ENCODE measurements around the gene TPSD1. TPM values are rescaled to one million over a fixed set of nuclear protein-coding genes. Genes with fewer than 3 reads are reported as not detected.
A peak's percentile ranks its signal among the peaks of the same experiment; 100 is the strongest.
"Not testable (repeated sequence)": the region's sequence is repeated elsewhere in the genome, so short reads cannot be mapped to it uniquely, and the experiment has no call there.

The TPSD1 gene
- polyA plus RNA-seq, 12 donors, result 0.23 to 0.70 (median 0.51) TPM; not detected in 4

DNA sequence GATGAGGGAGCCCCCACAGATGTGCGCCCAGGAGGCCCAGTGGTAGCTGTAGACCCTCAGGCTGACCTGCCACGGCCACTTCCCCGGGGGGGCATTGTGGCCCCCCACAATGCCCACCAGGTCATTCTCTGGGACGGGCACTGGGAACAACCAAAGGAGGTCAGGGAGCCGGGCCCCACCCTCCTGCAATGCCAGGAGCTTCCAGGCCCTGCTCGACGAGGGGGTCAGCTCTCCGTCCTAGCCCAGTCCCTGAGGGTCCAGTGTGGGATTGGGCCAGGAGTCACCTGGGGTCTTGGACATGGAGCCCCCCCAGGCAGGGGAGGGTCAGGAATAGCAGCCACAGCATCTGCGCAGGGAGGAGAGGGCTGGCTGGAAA, 7.0 kb downstream of the TPSD1 start:
- DNase-seq, result no peak

DNA sequence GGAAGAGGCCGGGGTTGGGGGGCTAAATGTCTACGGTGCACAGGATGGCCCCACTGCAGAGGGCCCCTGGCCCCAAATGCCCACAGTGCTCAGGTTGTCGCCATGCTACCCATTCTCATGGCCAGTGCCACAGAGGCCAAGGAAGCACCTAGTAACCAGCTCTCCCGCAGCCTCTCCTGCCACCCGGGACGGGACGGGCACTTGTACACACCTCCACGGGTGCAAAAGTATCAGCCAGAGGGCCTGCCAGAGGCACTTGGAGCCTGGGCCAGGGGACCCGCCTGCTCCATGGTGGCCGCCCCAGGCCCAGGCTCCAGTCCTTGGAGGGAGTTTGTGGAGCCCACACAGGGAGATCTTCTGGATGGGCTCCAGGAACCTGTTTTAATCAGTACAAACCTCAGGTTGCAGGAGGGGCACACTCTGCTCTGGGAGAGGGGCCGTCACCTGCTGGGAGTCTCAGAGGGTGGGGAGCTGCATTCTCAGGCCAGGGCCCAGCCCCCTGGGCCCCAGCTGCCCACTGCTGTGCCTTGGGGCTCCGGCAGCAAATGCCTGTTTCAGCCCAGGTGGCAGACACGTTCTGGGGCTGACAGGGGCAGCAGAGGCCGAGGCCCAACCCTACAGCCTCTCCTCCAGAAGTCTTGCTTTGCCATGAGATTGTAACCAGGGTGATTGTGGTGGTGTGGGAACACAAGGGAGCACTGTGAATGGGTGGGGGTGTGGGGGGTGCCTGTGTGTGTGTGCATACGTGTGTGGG, 7.9 kb downstream of the TPSD1 start:
- no peak for DNase-seq

DNA sequence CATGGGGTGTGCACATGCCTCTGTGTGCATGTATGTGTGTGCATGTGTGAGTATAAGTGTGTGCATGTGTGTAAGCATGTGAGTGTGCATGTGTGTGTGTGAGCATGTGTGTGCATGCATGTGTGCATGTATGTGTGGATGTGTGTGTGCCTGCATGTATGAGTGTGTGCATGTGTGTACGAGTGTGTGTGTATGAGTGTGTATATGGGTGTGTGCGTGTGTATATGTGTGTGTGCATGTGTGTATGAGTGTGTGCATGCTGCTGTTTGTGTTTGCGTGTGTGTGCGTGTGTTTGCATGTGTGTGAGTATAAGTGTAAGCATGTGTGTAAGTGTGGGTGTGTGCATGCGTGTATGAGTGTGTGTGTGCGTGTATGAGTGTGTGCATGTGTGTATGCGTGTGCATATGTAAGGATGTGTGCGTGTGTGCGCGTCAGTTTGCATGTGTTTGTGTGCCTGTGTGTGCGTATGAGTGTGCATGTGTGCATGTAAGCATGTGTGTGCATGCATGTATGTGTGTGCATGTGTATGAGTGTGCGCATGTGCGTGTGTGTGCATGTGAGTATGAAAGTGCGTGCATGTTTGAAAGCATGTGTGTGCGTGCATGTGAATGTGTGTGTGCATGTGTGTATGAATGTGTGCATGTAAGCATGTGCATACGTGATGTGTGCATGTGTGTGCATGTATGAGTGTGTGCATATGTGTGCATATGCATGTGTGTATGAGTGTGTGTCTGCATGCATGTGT, 8.6 kb downstream of the TPSD1 start:
- no peak for DNase-seq

DNA sequence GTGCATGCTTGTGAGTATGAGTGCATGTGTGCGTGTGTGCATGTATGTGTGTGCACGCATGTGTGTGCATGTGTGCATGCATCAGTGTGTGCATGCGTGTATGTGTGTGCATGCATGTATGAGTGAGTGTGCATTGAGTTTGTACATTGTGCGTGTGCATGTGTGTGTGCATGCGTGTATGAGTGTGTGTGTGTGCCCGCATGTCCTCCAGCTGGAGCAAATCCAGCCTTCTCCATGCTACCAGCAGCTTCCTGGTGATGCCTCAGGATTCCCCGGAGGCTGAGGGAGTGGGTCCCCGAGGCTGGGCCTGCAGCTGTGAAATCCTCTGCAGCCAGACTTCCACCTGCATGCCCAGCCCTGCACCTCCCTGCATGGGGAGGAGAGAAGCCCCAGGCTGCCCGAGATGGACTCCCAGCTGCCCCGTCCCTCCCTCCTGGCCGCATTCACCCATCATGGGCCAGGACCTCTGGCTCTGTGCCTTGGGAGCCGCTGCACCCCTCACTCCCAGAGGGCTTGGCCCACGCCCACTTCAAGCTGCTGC, 9.3 kb downstream of the TPSD1 start:
- no peak for DNase-seq

DNA sequence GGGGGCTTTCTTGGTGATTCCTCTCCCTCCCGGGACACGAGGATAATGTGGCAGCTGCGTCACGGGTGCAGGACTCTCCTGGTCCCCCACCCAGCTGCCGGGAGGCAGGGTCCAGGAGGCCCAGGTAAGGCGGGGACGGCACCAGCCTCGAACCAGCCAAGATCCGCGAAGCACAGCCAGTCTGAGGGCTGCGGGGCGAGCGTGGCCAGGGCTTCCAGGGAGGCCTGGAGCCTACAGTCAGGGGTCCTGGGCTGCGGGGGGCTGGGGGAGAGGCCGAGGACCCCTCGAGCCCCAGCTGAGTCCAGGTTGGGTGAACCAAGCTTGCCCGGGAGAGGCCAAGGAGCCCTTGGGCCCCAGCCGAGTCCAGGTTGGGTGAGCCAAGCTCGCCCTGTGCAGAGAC, 10.0 kb downstream of the TPSD1 start:
- no peak for DNase-seq

DNA sequence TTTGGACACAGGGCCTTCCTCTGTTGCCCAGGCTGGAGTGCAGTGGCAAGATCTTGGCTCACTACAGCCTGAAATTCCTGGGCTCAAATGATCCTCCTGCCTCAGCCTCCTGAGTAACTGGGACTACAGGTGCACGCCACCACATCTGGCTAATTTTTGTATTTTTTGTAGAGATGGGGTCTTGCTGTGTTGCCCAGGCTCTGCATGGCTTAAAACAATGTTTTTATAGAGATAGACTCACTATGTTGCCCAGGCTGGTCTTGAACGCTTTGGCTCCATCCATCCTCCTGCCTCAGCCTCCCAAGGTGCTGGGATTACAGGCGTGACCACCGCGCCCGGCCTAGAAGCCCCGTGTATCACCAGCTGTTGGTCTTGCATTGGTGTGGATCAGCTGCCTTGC, 13.5 kb downstream of the TPSD1 start:
- not testable (repeated sequence) for DNase-seq

DNA sequence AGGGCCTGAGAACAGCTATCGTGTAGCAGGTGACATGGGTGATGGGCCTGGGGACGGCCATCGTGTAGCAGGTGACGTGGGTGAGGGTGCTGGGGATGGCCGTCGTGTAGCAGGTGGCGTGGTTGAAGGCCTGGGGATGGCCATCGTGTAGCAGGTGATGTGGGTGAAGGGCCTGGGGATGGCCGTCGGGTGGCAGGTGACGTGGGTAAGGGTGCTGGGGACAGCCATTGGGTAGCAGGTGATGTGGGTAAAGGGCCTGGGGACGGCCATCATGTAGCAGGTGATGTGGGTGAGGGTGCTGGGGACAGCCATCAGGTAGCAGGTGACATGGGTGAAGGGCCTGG, 15.5 kb downstream of the TPSD1 start:
- DNase-seq, result no peak

DNA sequence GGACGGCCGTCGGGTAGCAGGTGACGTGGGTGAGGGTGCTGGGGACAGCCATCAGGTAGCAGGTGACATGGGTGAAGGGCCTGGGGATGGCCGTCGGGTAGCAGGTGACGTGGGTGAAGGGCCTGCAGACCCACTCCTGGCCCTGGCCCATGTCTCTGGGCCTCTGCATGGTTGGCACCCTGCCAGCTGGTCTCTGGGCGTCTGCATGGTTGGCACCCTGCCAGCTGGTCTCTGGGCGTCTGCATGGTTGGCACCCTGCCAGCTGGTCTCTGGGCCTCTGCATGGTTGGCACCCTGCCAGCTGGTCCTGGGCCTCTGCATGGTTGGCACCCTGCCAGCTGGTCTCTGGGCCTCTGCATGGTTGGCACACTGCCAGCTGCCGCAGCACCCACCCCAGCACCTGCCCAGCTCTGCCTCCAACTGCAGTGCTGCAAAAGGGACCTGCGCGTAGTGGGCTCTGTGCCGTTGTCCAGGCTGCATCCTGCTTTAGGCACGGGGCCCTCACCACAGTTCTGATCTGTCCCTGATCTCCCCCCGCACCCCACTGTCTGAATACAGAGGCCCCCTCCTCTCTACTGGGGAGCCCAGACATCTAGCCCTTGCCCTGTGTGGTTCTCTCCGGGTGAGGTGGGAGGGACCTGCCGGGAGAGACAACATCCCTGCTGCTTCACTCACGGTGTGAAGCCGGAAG, 16.0 kb downstream of the TPSD1 start:
- DNase-seq, result peak; percentile 24

DNA sequence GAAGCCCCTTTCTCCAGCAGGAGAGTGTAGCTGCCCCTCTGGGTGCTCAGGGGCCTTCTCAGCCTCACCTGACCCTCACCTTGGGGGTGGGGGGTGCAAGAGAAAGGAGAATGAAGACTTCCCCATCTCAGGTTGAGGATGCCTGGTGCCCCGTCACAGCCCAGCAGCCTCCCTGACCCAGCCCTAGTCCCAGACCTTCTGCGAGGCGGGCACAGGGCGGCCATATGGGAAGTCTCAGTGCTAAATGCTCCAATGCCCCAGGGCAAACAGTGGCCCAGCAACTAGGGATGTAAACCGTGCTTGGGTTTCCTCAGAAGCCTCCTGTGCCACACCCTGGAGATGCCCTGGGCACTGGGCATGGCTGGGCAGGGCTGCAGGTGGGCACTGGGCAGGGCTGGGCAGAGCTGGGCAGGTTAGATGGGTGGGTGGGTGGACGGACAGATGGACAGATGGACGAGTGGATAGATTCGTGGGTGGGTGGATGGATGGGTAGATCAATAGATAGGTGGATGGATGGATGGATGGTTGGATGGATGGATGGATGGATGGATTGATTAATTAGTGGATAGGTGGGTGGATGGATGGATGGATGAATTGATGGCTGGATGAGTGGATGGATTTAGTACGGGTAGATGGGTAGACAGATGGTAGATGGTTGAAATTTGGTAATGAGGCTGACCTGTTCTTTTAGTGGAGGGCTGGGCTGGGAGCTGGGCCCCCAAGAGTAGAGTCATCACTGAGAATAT, 16.8 kb downstream of the TPSD1 start:
- no peak for DNase-seq

DNA sequence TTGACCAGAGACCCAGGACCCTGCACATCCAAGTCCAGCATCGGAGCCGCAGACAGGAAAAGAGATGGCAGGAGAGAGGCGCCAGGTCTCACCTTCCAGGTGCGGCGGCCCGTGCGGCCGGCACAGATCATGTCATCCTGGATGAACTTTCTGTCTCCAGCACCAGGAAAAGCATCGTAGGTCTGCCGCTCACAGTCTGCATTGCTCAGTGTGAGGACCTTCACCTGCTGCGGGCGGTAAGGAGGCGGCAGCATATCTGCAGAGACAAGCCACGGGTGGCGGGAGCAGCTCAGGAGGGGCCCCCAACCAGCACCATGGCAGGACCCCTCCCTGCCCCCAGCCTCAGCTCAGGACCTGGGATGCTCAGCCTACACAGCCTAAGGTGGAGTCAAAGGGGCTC, 17.9 kb downstream of the TPSD1 start:
- DNase-seq, result no peak

DNA sequence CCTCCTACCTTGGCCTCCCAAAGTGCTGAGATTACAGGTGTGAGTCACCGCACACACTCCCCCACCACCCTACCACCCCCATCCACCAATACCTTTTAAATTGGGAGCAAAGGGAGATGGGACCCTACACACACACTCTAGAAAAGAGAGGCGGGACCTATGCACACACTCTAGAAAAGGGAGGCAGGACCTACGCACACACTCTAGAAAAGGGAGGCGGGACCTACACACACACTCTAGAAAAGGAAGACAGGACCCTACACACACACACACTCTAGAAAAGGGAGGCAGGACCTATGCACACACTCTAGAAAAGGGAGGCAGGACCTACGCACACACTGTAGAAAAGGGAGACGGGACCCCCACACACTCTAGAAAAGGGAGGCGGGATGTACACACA, 18.9 kb downstream of the TPSD1 start:
- no peak for DNase-seq

DNA sequence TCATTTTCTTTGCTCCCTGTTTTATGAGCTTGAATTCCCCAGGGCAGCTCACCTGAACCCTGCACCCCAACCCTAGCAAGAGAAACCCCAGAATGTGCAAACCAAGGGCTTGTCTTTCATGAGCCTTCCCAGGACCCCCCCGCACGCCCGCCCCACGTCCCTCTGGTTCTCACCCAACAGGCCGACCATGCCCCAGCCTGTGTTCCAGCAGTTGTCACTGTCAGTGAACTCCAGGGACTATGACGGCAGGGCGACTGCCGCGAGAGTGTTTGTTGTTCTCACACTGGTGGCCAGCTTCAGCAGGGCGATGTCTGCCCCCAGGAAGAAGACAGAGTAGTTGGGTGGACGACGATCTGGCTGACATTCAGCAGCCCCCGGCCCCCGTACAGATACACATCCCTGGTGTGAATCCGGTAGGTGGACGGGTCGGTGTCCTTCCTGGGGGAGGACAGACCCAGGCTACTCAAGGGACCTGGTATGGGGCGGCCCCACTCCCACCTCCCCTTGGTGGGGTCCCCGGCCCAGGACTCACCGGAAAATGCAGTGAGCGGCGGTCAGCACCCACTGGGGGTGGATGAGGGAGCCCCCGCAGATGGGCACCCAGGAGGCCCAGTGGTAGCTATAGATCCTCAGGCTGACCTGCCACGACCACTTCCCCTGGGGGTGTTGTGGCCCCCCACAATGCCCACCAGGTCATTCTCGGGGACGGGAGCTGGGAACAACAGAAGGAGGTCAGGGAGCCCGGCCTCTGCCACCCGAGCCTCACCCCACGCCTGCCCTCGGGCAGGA, 20.1 kb downstream of the TPSD1 start:
- no peak for DNase-seq

DNA sequence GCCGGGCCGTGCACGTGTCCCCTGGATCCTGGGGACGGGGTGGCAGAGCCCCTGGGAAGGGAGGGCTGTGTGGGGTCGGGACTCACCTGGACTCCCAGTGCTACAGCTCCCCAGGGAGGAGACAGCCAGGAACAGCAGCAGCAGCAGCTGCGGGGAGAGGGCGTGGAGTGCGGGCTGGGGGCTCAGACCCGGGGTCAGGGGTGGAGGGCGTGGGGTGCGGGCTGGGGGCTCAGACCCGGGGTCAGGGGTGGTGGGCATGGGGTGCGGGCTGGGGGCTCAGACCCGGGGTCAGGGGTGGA, 20.7 kb downstream of the TPSD1 start:
- DNase-seq, result no peak

DNA sequence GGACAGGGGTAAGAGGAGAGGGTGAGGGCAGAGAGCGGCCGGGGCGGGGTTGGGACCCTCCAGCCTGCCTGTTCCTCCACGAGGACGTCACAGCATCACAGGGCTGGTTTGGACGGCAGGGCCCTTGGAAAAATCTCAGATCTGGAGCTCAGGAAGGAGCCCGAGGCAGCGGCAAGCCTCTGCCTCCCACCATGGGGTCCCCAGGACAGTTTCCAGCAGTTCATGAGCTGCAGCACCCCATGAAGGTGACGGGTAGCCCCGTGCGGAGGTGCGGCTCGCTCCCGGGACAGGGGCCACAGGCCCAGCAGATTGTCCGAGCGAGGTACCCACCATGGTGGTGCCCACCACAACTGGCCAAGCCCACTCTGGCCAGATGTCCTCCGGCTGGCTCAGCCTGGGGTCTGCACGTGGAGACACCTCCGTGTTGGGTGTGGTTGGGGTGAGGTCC, 21.3 kb downstream of the TPSD1 start:
- no peak for DNase-seq

DNA sequence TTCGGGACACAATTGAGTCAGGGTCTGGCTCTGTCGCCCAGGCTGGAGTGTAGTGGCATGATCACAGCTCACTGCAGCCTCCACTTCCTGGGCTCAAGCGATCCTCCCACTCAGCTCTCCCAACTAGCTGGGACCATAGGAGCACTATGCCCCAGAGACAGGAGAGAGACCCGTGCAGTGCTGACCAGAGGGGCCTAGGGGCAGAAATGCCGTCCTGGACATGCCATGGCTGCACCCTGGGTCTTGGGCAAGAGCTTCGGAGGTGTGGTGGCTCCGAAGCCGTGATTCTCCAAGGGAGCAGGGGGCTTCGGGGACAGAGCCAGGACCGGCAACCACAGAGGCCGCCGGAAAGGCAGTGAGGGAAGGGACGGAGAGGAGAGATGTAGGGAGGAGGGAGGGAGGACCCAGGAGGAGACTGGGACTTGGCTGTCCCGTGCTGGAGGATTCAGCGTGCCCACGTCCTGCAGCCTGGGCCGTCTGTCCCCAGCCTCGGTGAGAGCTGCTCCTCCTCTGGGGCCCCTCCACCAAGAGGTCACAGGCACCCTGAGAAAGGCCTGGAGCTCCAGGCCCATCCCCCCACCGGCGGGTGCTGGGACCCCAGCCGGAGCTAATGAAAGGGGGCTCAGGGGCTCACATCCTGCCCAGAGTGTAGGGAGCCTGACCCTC, 21.9 kb downstream of the TPSD1 start:
- no peak for DNase-seq

DNA sequence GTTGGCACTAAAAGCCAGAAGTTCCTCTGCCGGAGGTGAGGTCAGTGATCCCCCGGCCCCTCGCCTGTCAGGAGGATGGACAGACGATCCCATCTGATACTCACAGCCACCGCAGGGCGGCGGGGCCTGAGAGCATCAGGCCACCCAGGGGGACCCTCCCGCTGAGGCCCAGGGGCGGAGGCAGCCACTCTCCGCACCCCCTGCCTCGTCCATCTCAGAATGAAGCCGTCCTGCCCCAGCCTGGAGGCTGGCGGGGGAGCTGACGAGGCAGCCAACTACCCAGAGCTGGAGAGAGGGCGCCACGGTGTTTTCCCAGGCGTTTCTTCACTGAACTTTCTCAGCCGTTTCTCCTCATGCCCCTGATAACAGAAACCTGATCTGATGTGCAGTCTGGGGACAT, 22.6 kb downstream of the TPSD1 start:
- no peak for DNase-seq

DNA sequence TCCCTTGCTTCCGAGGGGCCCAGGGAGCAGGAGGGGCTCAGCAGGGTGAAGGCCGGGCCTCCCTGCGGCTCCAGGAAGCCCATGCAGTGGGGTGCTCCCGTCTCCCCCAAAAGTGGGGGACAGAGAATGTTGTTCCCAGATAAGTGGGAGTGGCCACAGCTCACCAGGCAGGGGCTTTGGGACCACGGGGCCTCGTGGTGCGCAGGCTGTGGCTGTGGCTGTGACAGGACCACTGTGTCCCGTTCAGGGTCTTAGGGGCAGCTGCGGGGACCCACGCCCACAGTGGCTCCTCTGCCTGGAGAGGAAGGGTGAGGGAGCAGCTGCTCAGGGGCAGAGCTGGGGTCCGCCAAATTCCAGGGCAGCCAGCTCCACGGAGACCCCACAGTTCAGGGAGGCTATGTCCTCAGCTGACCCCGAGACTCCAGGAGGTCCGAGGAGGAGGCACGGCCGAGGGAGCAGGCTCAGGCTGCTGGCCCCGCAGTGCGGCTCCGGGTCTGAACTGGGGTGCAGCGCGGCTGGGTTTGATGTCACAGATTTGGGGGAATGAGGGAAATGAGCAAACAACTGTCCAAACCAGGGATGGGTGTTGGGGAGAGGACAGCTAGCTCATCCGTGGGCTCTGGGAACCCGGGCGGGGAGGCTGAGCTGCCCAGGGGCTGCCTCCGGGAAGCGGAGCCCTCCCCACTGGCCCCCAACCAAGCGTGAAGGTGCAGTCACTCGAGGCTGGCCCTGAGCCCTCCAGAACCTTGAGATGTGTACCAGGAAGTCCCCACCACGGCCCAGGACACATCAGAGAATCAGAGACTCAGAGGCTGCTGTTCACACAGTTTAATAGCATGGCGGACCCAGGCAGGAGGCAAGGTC, 23.4 kb downstream of the TPSD1 start:
- no peak for DNase-seq

DNA sequence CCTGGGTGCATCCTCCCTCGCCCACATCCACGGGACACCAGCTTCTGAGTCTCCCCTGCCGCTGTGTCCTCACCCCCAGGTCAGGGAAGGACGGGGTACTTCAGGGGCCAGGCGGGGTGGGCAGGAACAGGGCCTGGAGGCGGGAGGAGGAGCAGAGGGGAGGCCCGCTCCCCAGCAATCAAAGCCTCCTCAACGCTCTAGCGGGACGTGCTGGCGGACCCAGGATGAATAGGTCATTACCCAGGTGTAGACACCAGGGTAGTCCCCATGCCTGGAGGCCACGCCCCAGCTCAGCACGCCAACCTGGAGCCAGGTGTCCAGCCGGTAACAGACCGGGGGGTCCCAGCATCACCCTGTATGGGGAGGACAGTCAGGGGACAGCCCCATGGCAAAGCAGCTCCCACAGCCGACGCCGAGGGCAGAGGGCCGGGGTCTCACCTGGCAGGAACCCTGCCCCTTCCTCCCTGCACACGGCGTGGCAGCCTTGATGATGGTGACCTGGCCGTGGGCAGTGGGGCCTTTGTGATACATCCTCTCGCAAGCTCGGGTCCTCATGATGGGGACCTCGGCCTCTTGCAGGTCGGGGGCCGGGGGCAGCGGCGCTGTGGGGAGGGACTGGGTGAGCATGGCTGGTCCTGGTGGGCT, 24.2 kb downstream of the TPSD1 start:
- DNase-seq, result no peak

DNA sequence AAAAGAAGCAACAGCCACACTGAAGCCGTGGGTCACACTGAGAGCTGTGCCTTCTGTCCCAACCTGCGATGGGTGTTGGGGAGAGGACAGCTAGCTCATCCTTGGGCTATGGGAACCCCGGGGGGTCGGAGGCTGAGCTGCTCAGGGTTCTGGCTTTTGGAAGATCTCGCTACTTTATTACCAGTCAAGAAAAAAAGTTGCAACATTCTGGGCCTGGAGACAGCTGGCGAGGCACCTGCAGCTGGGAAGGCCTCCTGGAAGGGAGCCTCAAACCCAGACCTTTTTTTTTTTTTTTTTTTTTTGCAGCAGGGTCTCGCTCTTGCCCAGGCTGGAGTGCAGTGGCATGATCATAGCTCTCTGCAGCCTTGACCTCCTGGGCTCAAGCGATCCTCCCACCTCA, 24.9 kb downstream of the TPSD1 start:
- no peak for DNase-seq

Data from muscle of arm (tissue), 12 donors.